IMR-90 (cell line): ENCODE data around the gene SLC25A5. TPM values are rescaled to one million over a fixed set of nuclear protein-coding genes. Genes with fewer than 3 reads are reported as not detected.

ENCODE experiments used
- ATAC-seq: fragments of 200-7000 bp; cut with Tn5 transposase; 2 replicates; pipeline ENCODE4 v1.9.1; 2020; ENCODE audit warnings: low read depth, mild to moderate bottlenecking, moderate library complexity
- BruUV-seq: library from RNA; stranded (reverse); fragments of 400-500 nt; replicated peaks from 2 replicates; lab custom pipeline; 2021; lab: Mats Ljungman, UMichigan
- CTCF ChIA-PET: fragments of 300-600 bp; formaldehyde crosslinking; extraction: SDS; loops from one replicate; lab custom pipeline; 2021; ENCODE audit warnings: antibody characterized with exemption; lab: Yijun Ruan, JAX
- POLR2A ChIA-PET: fragments of 300-600 bp; sonication (Branson Sonifier 250); formaldehyde crosslinking; loops from one replicate; lab custom pipeline; 2022; ENCODE audit warnings: antibody characterized with exemption; ENCODE audit not compliant: unreplicated experiment; lab: Charles Lee
- DNase-seq: peaks from one replicate; pipeline ENCODE4 v3.0.0; 2013
- H2AFZ ChIP-seq: replicated peaks from 2 replicates; pipeline ENCODE3; 2013; ENCODE audit warnings: low read length, mild to moderate bottlenecking; ENCODE audit not compliant: poor library complexity
- H2AK5ac ChIP-seq: 2 replicates; pipeline ENCODE4 v1.6.1; 2013; ENCODE audit warnings: low read depth, low read length, inconsistent platforms
- H2AK9ac ChIP-seq: replicated peaks from 2 replicates; pipeline ENCODE3; 2013; ENCODE audit warnings: mild to moderate bottlenecking, low read depth, low read length, moderate library complexity; ENCODE audit not compliant: poor library complexity
- H2BK120ac ChIP-seq: 2 replicates; pipeline ENCODE4 v1.6.1; 2013; ENCODE audit warnings: low read depth, low read length, inconsistent platforms
- H2BK15ac ChIP-seq: 3 replicates; pipeline ENCODE4 v1.6.1; 2013; ENCODE audit warnings: low read depth, low read length, inconsistent platforms
- H2BK20ac ChIP-seq: 2 replicates; pipeline ENCODE4 v1.6.1; 2013; ENCODE audit warnings: low read depth, mild to moderate bottlenecking, inconsistent platforms, low read length, moderate library complexity
- H2BK5ac ChIP-seq: 2 replicates; pipeline ENCODE4 v1.6.1; 2013; ENCODE audit warnings: mild to moderate bottlenecking, low read depth, low read length, inconsistent platforms; ENCODE audit not compliant: poor library complexity, severe bottlenecking
- H3K14ac ChIP-seq: replicated peaks from 2 replicates; pipeline ENCODE4 v1.6.1; 2013; ENCODE audit warnings: low read depth, low read length, inconsistent platforms
- H3K18ac ChIP-seq: 2 replicates; pipeline ENCODE4 v1.6.1; 2013; ENCODE audit warnings: low read depth, low read length, control low read depth
- H3K23ac ChIP-seq: 2 replicates; pipeline ENCODE4 v1.6.1; 2013; ENCODE audit warnings: low read depth, low read length, inconsistent platforms
- H3K27ac ChIP-seq: 2 replicates; pipeline ENCODE4 v1.5.1; 2013; ENCODE audit warnings: mild to moderate bottlenecking, control low read depth, low read length; ENCODE audit not compliant: insufficient read depth
- H3K27me3 ChIP-seq: 2 replicates; pipeline ENCODE4 v1.6.1; 2013; ENCODE audit warnings: low read length; ENCODE audit not compliant: control insufficient read depth, insufficient read depth
- H3K36me3 ChIP-seq: 2 replicates; pipeline ENCODE4 v1.6.1; 2013; ENCODE audit warnings: low read length, mixed read lengths; ENCODE audit not compliant: control insufficient read depth, insufficient read depth
- H3K4ac ChIP-seq: 2 replicates; pipeline ENCODE4 v1.6.1; 2013; ENCODE audit warnings: low read depth, low read length, inconsistent platforms
- H3K4me1 ChIP-seq: 2 replicates; pipeline ENCODE4 v1.6.1; 2013; ENCODE audit warnings: low read length, mixed read lengths; ENCODE audit not compliant: control insufficient read depth, insufficient read depth
- H3K4me2 ChIP-seq: 2 replicates; pipeline ENCODE4 v1.6.1; 2013; ENCODE audit warnings: low read depth, mild to moderate bottlenecking, control low read depth, low read length, moderate library complexity
- H3K4me3 ChIP-seq: 2 replicates; pipeline ENCODE4 v1.5.1; 2013; ENCODE audit warnings: low read depth, mild to moderate bottlenecking, control low read depth, low read length, moderate library complexity; ENCODE audit not compliant: insufficient read depth
- H3K56ac ChIP-seq: 2 replicates; pipeline ENCODE4 v1.6.1; 2013; ENCODE audit warnings: low read length, inconsistent platforms; ENCODE audit not compliant: insufficient read depth; ENCODE audit errors: extremely low read depth
- H3K79me1 ChIP-seq, 2 experiments: 2 replicates each; pipeline ENCODE4 v1.6.1; 2013; ENCODE audit warnings: low read length in 2 of 2, inconsistent platforms in 1 of 2, low read depth in 1 of 2
- H3K9ac ChIP-seq: 2 replicates; pipeline ENCODE4 v1.6.1; 2013; ENCODE audit warnings: low read depth, low read length, control low read depth
- H3K9me1 ChIP-seq: 2 replicates; pipeline ENCODE4 v1.6.1; 2013; ENCODE audit warnings: low read length, inconsistent platforms; ENCODE audit not compliant: insufficient read depth
- H3K9me3 ChIP-seq: 2 replicates; pipeline ENCODE4 v1.6.1; 2013; ENCODE audit warnings: low read length; ENCODE audit not compliant: control insufficient read depth, insufficient read depth
- H4K20me1 ChIP-seq: 2 replicates; pipeline ENCODE4 v1.6.1; 2013; ENCODE audit warnings: low read length, inconsistent platforms; ENCODE audit not compliant: insufficient read depth
- H4K5ac ChIP-seq: 2 replicates; pipeline ENCODE4 v1.6.1; 2013; ENCODE audit warnings: mild to moderate bottlenecking, low read depth, low read length, control low read depth
- H4K8ac ChIP-seq, 2 experiments: 2 replicates each; pipeline ENCODE4 v1.6.1; 2013; ENCODE audit warnings: low read depth in 2 of 2, low read length in 2 of 2, control low read depth in 1 of 2, inconsistent platforms in 1 of 2
- H4K91ac ChIP-seq: 2 replicates; pipeline ENCODE4 v1.6.1; 2013; ENCODE audit warnings: low read depth, low read length, inconsistent platforms; ENCODE audit not compliant: insufficient read depth
- CEBPB ChIP-seq: IDR thresholded peaks from 2 replicates; pipeline ENCODE4 v1.6.1; 2012; ENCODE audit warnings: low read depth, low read length, improper control_type of control experiment
- CHD1 ChIP-seq: IDR thresholded peaks from 2 replicates; pipeline ENCODE4 v1.6.1; 2012; ENCODE audit warnings: low read depth, low read length, improper control_type of control experiment
- CTCF ChIP-seq: conservative IDR thresholded peaks from 2 replicates; pipeline ENCODE4 v1.5.1; 2012; ENCODE audit warnings: mild to moderate bottlenecking, low read depth, low read length, improper control_type of control experiment
- MAZ ChIP-seq: IDR thresholded peaks from 2 replicates; pipeline ENCODE4 v1.6.1; 2012; ENCODE audit warnings: low read depth, mild to moderate bottlenecking, low read length, improper control_type of control experiment, moderate library complexity, borderline replicate concordance
- NFE2L2 ChIP-seq: fragments of 150-350 bp; IDR thresholded peaks from 2 replicates; pipeline ENCODE4 v1.6.1; 2016; ENCODE audit warnings: low read depth, mild to moderate bottlenecking, low read length
- POLR2A ChIP-seq: IDR thresholded peaks from 2 replicates; pipeline ENCODE4 v1.6.1; 2012; ENCODE audit warnings: mild to moderate bottlenecking, low read depth, low read length
- RCOR1 ChIP-seq: IDR thresholded peaks from 2 replicates; pipeline ENCODE4 v1.6.1; 2012; ENCODE audit warnings: mild to moderate bottlenecking, low read length, improper control_type of control experiment; ENCODE audit not compliant: insufficient replicate concordance
- WGBS, 2 experiments: methylation state at CpG; one replicate each; pipeline versions ENCODE4 v1.1.5 to v1.1.7; 2013; ENCODE audit warnings: missing lambda C conversion rate in 2 of 2; ENCODE audit not compliant: insufficient read length in 1 of 2; ENCODE audit errors: extremely low coverage in 2 of 2; 5-methylcytosine and 5-hydroxymethylcytosine counted together
- dilution Hi-C: fragments of 300-500 bp; cut with HindIII; formaldehyde crosslinking; loops from one replicate; pipeline ENCODE4 v1.14.3; 2018; ENCODE audit warnings: low sequenced_read_pairs; ENCODE audit not compliant: unreplicated experiment
- in situ Hi-C: fragments of 300-500 bp; cut with MboI; formaldehyde crosslinking; loops from 3 replicates; pipeline ENCODE4 v1.14.3; 2019; ENCODE audit warnings: low sequenced_read_pairs, inconsistent platforms, mixed read lengths
- intact Hi-C: fragments of 100-400 bp; cut with micrococcal nuclease; formaldehyde crosslinking; loops from 2 replicates; pipeline ENCODE4 v1.10.0; 2022
- polyA plus RNA-seq, 3 experiments: library from polyadenylated mRNA; depleted of rRNA; stranded (reverse); fragments of >200 nt; gene quantifications; 2 replicates each; pipeline ENCODE4 v1.2.3, GENCODE V29; 2012; ENCODE audit warnings: low replicate concordance in 1 of 3
- total RNA-seq: library from RNA; depleted of rRNA; stranded (reverse); fragments of >200 nt; gene quantifications from 2 replicates; pipeline ENCODE4 v1.2.3, GENCODE V29; 2012
- TF ChIP-seq, protein P1 (sequence below): fragments of 150-350 bp; IDR thresholded peaks from 2 replicates; pipeline ENCODE4 v1.6.1; 2017; ENCODE audit warnings: mild to moderate bottlenecking, antibody characterized with exemption, low read length, low read depth

The SLC25A5 gene
- total and polyA plus RNA-seq, 2 of the 4 experiments (the other 2 are of a cell fraction): 216 to 337 TPM

DNA sequence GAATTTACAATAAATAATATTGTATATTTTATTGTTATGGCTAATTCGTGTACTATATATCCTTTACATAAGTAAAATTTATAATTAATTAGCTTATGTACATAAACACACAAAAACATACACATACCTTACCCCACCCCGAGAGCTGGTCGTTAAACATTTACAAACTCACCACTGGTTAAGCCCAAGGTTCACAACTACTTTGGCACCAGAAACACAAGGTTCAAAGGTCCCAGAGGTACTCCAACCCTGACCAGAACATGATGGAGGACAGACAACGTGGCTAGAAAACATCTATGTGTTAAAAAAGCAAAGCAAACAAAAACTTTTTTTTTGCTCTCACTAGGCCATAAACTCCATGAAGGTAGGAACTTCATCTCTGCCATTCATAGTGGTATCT, 37.7 kb downstream of the SLC25A5 start:
- H3K9me1 ChIP-seq: peaks cover 11% of the 10 kb centered on the region
- no peaks in the 10 kb centered on the region for H3K79me1 ChIP-seq
- no peak overlapping the region for H3K4ac ChIP-seq
- ChIA-PET CTCF (interaction anchor here (0.6 kb wide), 1 partner anchor 34 kb away, joined by 4 read pairs; no protein-coding TSS in a partner anchor), POLR2A (no interaction called here)
- no peak overlapping the region for H2BK5ac ChIP-seq
- no peak overlapping the region for H2AK9ac ChIP-seq
- H3K4me1 ChIP-seq: peaks cover 7% of the 10 kb centered on the region
- no peak overlapping the region for H2AFZ ChIP-seq
- no peak overlapping the region for H2BK20ac ChIP-seq
- H3K9me3 ChIP-seq: no peaks in the 10 kb centered on the region
- no peak overlapping the region for H4K5ac ChIP-seq
- intact Hi-C loops: no loop called here
- H3K4me3 ChIP-seq: no peak overlapping the region
- H2BK120ac ChIP-seq: no peak overlapping the region
- no peak for ATAC-seq
- H4K8ac ChIP-seq: no peak overlapping the region
- no peak overlapping the region for H3K18ac ChIP-seq
- no peak for TF ChIP-seq NFE2L2
- TF ChIP-seq MAZ: no peak
- no peak for TF ChIP-seq CHD1
- no peak for TF ChIP-seq CTCF
- no peak for TF ChIP-seq POLR2A
- TF ChIP-seq, protein P1, sequence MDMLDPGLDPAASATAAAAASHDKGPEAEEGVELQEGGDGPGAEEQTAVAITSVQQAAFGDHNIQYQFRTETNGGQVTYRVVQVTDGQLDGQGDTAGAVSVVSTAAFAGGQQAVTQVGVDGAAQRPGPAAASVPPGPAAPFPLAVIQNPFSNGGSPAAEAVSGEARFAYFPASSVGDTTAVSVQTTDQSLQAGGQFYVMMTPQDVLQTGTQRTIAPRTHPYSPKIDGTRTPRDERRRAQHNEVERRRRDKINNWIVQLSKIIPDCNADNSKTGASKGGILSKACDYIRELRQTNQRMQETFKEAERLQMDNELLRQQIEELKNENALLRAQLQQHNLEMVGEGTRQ: no peak
- TF ChIP-seq RCOR1: no peak
- no peak for TF ChIP-seq CEBPB
- no peak overlapping the region for H3K14ac ChIP-seq
- H3K56ac ChIP-seq: no peak overlapping the region
- H3K23ac ChIP-seq: no peak overlapping the region
- H3K36me3 ChIP-seq: no peaks in the 10 kb centered on the region
- H4K20me1 ChIP-seq: no peaks in the 10 kb centered on the region; the same call in 1 of the 2 replicates
- H4K91ac ChIP-seq: no peak overlapping the region
- no TSS peak for BruUV-seq
- dilution Hi-C loops: no loop called here
- no peak for DNase-seq
- no peak overlapping the region for H2AK5ac ChIP-seq
- H3K4me2 ChIP-seq: no peak overlapping the region
- no peak overlapping the region for H3K9ac ChIP-seq
- WGBS, 2 experiments: no CpG with 5 or more reads among the region's 4 CpGs
- no peak overlapping the region for H2BK15ac ChIP-seq
- in situ Hi-C loops: loop anchor here (25.0 kb wide), 1 partner anchor 231 kb away; no protein-coding TSS in a partner anchor
- no peaks in the 10 kb centered on the region for H3K27me3 ChIP-seq
- no peak overlapping the region for H3K27ac ChIP-seq
